Hematopoietic multipotent progenitor cell treated with erythropoietin and hydrocortisone succinate and interleukin-3 and kit ligand, for 6 days (in vitro differentiated cells): ENCODE measurements around the gene RSPH4A.
"Not testable (repeated sequence)": the region's sequence is repeated elsewhere in the genome, so short reads cannot be mapped to it uniquely, and the experiment has no call there.

Experiments
- DNase-seq: peaks from one replicate; pipeline ENCODE4 v3.0.0-alpha.2; 2015

Gene RSPH4A

DNA sequence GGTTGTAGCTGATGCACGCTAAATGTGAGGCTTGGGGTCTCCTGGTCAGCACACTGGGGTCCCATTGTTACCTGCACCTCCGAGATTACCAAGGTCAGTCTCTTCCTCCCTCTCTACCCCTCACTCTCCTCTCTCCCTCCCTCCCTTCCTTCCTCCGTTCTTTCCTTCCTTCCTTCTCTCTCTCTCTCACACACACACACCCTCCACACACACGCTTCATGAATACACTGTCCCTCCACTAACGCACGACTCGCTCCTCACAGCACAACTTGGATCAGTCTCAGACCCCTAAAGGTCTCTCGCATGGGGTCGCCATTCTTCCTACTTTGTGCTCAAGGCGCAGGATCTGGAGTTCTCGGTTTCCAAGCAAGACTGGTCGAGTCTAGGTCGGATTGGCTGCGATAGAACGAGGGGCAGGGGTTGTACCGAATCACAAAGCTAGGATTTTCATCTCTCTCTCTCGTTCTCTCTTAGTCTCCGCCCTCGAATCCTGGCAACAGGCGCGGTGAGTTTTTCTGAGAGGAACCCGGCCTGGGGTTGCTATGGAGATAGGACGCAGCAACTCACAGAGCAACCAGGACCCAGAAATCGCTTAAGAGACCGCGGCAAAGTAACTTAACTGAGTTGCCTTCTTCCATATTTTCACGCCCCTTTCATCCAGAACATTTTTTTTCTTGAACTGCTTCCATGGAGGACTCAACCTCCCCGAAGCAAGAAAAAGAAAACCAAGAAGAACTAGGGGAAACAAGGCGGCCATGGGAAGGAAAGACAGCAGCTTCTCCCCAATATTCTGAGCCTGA lies at the start of gene RSPH4A:
Gene RSPH4A, plus strand, starts transcription at position 543 of the 800 bp plus-strand sequence. Its CDS starts 145 bp downstream, at position 688.
- peak; percentile 95 for DNase-seq

GRCh38 chr6:116568111-116568510 lies 48.2 kb upstream of the RSPH4A start:
- DNase-seq, result no peak

DNA sequence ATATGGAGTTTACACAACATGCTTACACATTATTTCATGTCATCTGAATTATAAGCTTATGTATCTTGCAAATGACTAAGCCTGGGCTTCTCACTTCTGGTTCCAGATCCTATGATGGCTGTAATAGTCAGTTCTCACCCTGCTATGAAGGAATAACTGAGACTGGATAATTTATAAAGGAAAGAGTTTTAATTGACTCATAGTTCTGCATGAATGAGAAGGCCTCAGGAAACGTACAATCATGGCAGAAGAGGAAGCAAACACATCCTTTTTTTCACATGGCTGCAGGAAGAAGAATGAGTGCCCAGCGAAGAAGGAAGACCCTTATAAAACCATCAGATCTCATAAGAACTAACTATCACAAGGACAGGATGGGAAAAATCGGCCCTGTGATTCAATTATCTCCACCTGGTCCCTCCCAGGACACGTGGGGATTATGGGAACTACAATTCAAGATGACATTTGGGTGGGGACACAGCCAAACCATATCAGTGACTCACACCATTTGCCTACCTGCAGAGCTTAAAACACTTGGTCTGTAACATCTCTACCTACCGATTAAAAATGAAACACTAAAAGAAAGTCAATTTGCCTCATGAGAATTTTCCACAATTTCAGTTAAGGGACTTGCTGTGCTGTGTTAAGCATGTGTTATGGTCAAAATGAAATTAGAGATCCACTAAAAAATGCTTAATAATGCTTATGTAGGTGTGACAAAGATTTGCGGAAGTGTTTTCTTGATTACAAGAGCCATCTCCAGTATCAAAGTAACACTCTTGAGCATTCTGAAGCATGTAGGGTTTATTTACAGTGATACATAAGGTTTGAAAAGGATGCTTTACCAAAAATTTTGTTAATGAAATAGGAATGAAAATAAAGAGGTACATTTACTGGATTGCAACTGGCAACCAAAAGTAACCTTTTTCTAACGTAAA lies 47.2 kb upstream of the RSPH4A start:
- DNase-seq, result no peak

- peak; percentile 98 for DNase-seq
Observed at GRCh38 chr6:116570856-116571682, 45.2 kb upstream of the RSPH4A start, which contains the start of gene RWDD1. Gene RWDD1 (plus strand): TSS chr6:116571504. CDS start chr6:116571583, 79 bp downstream.

GRCh38 chr6:116571683-116572000 lies 44.6 kb upstream of the RSPH4A start:
- DNase-seq, result no peak

DNA sequence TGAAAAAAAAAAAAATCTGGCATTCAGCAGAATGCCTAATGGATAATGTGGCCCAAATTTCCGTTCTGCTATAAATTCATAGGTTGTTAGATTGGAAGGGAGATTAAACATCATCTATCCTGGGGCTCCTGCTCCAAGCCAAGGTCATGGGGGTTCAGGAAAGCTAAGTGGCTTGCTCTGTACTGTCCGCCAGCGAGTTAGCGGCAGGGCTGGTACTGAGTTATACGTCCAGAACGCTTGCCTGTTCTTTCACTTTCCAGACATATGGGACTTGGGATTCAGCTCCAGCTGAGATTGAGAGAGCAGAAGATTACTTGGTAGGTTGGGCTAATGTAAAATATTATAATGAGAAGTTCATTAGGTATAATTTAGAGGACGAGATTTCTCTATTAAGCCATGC lies 44.1 kb upstream of the RSPH4A start:
- DNase-seq, result peak; percentile 56

GRCh38 chr6:116575227-116575626 lies 41.1 kb upstream of the RSPH4A start:
- DNase-seq, result no peak

- DNase-seq, result no peak
Observed at GRCh38 chr6:116577486-116577885, 38.8 kb upstream of the RSPH4A start.

- DNase-seq, result no peak
Observed at GRCh38 chr6:116578335-116578734, 37.9 kb upstream of the RSPH4A start.

DNA sequence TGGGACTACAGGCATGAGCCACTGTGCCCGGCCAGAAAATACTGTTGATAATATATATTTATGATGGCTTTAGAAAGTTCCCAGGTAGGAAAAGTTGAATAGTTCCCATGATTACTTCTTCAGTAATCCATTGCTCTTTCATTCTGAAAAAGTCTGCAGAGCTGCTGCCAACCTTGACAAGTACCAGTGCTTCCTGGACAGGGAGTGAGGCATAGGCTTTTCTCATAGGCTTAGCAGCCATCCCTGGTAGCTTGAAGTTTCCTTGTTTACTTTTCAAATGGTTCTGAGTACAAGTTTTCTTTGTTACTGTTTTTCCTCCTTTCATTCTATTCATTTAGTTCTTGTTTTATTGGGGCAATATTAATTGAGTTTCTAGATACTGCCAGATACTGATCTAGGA lies 37.1 kb upstream of the RSPH4A start:
- DNase-seq, result no peak

DNA sequence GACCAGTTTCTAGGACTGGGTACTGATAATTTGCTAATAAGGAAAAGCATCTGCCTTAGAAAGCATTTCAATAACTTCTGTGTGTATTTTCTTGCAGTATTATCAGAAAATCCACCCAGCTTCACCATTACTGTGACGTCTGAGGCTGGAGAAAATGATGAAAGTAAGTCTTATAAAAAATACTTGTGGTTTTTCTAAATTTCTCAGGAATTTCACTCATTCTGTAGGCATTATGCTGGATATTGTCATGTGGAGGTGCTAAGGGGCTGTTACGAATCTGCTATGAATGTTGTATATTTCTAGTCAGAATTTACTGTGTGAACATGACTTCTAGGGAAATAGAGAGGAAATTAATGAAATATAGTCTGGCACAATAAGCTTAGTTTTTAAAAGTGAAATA lies 36.1 kb upstream of the RSPH4A start:
- no peak for DNase-seq

DNA sequence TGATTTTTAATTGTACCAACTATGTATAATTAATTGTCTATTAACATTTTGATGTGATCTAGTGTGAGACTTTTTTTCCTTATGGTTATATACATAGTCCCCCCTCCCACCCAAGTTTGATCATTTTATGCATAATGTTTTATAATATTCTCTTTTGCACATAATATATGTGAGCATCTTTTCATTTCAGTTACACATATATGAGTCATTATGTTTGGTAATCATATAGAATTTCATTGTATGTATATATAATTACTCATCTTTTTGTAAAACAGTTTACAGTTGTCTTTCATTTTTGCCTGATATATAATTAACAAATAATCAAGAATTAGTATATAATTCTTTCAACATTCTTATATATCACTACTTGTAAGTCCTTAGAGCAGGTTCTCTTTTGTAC lies 30.0 kb upstream of the RSPH4A start:
- DNase-seq, result no peak

DNA sequence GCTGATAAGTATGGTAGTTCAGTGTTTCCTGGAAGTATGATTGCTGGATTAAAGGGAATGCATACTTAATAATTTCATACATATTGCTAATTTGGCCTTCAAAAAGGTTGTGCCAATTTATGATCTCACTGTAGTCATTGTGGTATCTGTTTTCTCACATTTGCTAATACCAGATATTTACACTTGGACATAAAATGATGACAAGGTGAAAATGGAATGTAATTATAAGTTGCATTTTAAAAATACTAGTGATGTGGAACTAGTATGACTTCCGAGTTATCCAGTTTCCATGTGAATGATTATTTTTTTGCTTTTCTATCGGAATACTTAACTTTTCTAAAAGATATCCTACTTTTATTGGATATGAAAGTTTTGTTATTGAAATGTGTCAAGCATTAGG lies 29.5 kb upstream of the RSPH4A start:
- no peak for DNase-seq

DNA sequence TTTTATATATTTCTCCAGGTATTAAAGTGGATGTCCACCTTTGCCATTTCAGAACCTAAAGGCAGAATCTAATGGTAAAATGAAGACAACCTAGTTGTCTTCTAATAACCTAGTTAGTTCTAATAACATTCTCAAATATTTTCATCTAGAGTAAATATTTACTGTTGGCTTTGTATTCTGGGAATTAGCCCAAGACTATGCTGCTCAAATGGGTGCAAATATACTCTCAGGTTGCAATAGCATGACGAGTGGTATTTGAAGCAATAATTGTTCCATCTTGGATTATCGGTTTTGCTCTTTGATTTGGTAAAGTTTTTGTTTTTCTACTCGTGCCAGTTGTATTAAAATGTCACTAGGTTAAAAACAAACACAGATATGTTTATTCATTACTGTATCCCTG lies 21.0 kb upstream of the RSPH4A start:
- no peak for DNase-seq

- DNase-seq, result peak; percentile 66
Observed at GRCh38 chr6:116596815-116597214, 19.5 kb upstream of the RSPH4A start.

- not testable (repeated sequence) for DNase-seq
Observed at GRCh38 chr6:116603916-116604315, 12.4 kb upstream of the RSPH4A start.

- not testable (repeated sequence) for DNase-seq
Observed at GRCh38 chr6:116604868-116605267, 11.4 kb upstream of the RSPH4A start.

- no peak for DNase-seq
Observed at GRCh38 chr6:116605935-116606334, 10.3 kb upstream of the RSPH4A start.

GRCh38 chr6:116611056-116611455 lies 5.2 kb upstream of the RSPH4A start:
- no peak for DNase-seq

GRCh38 chr6:116616737-116617053 lies 416 bp downstream of the RSPH4A start:
- peak; percentile 26 for DNase-seq

DNA sequence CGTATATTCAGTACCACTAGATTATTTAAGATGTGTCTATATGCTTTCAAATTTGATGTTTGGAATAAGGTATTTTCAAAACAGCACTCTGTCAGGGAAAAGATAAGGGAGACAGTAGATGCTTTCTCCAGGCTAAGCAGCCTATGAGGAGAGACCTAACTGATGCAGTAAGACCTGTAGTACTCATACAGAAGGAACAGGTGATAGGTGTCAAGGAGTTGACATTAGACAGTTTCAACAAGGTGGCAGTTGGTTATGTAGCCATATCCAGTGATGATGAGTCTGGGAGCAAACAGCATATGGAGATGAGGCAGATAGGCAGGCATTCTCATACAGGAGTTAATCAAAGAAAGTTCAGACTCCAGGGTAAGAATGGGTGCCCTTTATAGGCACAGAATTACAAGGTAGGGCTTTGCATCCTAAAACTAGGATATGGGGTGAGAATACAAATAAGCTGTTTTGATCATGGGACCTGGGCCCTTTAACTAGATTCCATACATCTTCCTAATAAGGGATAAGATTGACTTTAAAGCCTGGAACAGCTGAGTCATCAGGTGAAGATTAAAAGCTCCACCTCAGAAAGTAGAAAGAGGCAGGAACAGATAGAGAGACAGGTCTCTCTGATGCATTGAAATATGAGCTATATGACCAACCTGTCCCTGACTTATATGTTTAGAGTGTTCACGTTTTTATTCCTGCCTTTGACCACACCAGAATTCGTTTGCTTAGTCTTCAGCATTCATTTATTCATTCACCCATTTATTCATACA lies 7.9 kb downstream of the RSPH4A start:
- no peak for DNase-seq

DNA sequence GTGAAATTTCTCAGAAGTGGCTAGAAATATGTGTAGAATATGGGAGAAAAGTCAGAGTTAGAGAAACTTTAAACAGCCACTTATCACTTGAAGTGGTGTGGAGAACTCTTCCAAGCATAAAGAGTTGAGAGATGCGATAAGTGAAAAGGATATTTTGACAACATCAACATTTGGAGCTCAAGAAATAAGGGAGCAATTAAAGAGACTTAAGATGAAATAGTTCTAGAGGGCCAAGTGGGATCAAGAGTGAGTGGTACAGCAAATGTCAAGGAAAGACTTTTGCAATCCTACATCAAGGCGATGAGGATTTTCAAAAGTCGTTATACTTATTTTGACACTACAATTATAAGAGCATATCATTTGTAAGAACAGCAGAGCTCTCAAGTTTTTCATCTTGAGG lies 9.6 kb downstream of the RSPH4A start:
- DNase-seq, result no peak
